Measurements from ENCODE around the gene GLI2.
A peak's percentile ranks its signal among the peaks of the same experiment; 100 is the strongest.

GLI2 gene

GRCh38 chr2:120770641-120771040 lies 35.0 kb downstream of the GLI2 start:
- no peak for DNase-seq (ENCODE audit: low spot score)

DNA sequence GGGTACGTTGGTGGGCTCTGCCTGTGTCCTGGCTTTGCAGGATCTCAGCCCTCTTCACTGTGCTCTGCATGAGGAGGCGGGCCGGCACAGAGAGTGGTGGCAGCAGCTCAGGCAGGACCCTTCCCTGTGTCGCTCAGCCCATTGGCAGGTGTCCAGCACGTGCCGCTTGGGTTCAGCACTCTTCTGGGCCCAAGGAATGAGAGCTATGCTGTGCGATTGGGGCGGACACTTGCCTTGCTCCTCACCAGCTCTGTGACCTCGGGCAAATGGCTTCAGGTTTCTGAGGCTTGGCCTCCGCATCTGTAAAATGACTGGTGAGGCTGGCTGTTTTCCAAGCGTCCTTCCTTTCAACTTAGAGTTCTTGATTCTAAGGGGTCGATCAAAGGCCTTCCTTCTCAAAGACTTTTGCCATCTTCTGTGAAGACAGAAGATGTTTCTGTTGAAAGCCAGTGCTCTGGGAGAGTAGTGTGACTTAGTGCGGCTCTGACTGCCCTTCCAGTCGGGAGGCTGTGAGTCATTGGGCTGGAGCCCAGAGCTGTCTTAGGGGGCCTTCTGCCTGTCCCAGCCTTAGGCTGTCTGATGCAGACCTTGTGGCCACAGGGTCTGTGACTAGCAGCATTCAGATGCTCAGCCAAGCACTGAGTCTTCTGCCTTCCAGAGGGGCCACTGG lies 35.6 kb downstream of the GLI2 start:
- DNase-seq (ENCODE audit: low spot score): peak; percentile 25

GRCh38 chr2:120771781-120772208 lies 36.1 kb downstream of the GLI2 start:
- no peak for DNase-seq (ENCODE audit: low spot score)

GRCh38 chr2:120772261-120772660 lies 36.6 kb downstream of the GLI2 start:
- no peak for DNase-seq (ENCODE audit: low spot score)

- DNase-seq (ENCODE audit: low spot score): no peak
Measured at GRCh38 chr2:120773186-120773800, 37.6 kb downstream of the GLI2 start.

DNA sequence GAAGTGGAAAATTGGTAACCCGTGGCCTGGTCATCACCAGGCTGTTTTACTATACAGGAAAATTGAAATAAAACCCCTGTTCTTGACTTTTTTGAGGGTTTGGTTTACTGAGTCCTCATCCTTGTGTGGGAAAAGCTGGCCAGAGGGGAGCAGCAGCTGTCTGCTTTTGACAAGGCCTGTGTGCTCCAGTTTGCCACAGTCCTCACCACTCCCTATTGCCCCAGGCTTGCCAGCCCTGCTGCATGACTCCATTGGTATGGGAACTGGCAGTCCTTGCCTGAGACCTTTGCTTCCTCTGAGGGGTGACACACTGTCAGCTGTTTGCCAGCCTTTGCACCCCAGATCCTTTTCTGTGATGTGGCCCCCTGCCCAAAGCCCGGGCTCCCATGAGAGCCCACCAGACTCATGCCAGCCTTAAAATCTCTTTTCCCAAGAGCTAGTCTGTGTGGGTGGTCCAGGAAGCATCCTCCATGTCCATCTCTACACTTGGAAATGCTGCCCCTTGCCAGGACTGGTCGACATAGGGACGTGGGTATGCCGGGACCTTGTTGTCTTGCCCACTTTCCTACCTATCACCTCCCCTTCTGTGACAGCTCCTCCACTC lies 39.0 kb downstream of the GLI2 start:
- DNase-seq (ENCODE audit: low spot score): no peak

DNA sequence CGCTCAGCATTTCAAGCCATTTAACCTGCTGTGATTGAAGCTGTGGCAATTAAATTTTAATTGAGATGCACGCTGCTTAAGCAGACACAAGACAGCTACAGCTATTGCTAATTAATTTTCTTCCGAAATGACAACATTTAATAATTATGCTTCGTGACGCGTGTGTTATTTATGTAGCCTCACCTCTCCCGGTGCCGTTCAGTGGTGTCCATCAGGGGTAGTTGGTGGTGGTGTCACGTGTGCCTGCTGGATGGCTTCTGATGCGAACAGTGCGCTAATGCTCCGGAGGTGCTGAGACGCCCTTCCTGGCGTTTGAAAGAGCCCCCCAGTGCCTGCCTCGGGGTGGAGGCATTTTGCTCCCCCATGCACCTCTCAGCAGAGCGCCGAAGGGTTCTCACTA lies 39.5 kb downstream of the GLI2 start:
- no peak for DNase-seq (ENCODE audit: low spot score)

GRCh38 chr2:120775801-120776589 lies 40.3 kb downstream of the GLI2 start:
- DNase-seq (ENCODE audit: low spot score): no peak

DNA sequence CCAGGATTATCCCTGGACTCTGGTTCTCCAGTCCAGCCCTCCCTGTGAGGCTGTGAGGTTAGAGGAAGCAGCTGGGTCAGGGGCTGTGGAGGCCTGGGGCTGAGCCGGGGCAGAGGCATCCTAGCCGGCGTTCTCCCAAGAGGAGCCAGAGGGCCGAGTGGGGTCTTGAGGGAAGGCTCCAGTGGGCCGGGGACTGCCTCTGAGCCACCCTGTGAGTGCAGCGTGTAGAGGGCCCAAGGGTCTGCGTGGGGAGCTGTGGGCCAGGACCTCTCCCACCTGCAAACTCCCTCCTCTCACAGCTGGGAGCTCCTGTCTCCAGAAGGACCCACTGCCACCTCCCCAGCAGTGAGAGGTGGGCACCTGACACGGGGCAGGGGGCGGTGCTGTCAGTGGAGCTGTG lies 41.0 kb downstream of the GLI2 start:
- DNase-seq (ENCODE audit: low spot score): no peak

- DNase-seq (ENCODE audit: low spot score): no peak
Measured at GRCh38 chr2:120777170-120777751, 41.6 kb downstream of the GLI2 start.

GRCh38 chr2:120777787-120778186 lies 42.1 kb downstream of the GLI2 start:
- DNase-seq (ENCODE audit: low spot score): no peak

- no peak for DNase-seq (ENCODE audit: low spot score)
Measured at GRCh38 chr2:120778244-120778643, 42.6 kb downstream of the GLI2 start.

DNA sequence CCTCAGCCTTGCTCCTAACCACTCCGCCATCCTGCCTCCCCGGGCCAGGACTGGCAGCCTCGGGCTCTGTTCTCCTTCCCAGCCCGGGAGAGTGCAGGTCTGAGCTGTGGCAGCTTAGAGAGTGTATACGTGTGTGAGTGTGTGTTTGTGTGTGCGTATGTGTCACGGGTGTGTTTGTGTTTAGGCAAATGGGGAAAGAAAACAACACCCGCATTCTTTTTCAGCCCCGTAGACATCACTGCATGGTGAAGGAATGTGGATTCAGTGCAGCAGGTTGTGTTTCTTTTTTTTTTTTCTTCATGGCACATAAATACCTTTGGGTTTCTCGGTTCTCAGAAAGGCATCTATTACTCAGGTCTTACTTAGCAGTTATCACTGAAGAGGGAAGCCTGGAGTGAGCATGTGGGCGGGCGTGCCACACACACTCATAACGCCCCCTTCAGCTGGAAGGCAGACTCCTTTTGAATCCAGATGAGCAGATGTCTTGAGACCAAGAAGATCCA lies 44.2 kb downstream of the GLI2 start:
- peak; percentile 27 for DNase-seq (ENCODE audit: low spot score)

GRCh38 chr2:120780402-120780801 lies 44.7 kb downstream of the GLI2 start:
- DNase-seq (ENCODE audit: low spot score): no peak

GRCh38 chr2:120783371-120783791 lies 47.7 kb downstream of the GLI2 start:
- peak; percentile 51 for DNase-seq (ENCODE audit: low spot score)

DNA sequence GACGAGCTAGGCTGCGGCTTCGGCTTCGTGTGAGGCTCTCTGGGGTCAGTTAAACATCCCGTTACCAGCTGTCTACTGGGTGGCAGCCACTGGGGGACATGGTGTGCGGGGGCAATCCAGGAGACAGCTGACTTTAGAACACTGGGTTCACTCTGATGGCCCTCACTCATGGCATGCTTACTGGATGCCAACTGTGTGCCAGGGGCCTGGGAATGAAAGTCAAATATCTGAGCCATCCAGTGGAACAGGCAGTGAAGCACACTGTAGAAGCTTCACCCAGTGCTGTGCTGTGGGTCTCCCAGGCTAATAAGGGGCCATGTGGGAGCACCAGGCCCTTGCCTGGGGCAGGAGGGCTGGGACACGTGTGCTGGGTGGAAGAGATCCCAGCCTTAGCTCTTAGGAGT lies 48.3 kb downstream of the GLI2 start:
- DNase-seq (ENCODE audit: low spot score): no peak
